HG03280 (cell line): ENCODE results near the gene GTPBP1.

ENCODE experiments used
- ATAC-seq: cut with Tn5 transposase; IDR thresholded peaks from one replicate; pipeline ENCODE4 v1.9.1; 2021; ENCODE audit warnings: mild to moderate bottlenecking, moderate library complexity; ENCODE audit not compliant: unreplicated experiment

The GTPBP1 gene

DNA sequence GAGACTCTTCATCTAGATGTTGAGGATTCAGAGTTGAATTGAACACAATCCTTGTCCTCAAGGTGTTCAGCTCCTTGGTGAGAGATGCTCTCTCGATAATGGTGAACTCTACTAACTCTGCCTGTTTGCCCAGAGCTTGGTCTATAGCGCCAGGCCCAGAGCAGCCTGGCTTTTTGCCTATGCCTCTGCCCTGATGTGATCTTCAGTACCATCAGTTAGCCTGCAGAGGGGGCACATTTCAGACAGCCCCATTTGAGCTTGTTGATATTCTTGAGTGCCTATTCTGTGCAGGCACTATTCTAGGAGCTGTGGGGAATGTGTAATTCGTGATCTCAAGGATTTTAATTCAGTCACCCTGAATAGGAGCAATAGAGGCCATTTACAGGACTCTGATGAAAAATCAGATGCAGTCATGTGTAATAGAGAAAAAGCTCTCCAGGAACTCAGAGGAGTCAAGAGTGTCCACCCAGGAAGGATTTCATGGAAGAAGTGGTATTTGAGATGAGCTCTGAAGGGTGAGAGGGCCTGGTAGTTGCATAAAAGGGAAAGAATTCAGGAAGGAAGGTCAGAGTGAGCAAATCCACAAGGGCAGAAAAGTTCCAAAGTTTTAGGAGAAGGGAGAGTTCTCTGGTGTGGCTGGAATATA is 19.3 kb downstream of the GTPBP1 start:
- ATAC-seq, result no peak

DNA sequence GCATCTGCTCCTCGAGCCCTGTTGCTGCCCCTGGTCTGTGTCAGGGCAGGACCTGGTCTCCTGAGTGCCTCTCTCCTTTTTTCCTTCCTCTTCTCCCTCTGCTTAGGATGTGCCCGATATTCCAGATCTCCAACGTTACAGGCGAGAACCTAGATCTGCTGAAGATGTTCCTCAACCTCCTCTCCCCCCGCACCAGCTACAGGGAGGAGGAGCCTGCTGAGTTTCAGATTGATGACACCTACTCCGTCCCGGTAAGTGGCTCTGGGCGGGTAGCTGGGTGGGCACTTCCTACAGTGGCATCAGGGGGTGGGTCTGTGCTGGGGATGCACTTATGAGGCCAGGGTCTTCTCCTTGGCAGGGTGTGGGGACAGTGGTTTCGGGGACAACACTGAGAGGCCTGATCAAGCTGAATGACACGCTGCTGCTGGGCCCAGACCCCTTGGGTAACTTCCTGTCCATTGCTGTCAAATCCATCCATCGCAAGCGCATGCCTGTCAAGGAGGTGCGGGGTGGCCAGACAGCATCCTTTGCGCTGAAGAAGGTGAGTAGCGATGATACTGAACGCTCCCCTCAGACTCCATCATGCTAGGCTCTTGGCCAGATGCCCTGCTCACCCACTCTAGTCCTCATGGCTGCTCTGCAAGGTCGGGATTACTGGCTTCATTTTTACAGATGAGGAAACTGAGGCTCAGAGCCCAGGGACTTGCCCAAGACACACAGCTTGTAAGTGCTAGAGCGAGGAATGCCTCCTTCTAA is 20.3 kb downstream of the GTPBP1 start:
- ATAC-seq, result no peak

DNA sequence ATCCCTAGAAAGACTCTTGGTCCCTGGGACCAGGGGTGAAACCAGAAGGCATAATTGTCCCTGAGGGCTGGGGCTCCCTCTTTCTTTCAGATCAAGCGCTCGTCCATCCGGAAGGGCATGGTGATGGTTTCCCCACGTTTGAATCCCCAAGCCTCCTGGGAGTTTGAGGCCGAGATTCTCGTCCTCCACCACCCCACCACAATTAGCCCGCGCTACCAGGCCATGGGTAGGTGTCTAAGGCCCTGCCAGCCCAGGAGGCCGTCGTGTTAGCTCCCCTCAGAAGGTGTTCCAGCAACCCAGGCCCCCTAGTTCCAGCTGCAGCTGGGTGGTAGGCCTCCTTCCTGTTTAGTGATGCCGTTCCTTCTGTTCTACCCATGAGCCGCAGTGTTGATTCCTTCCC is 21.4 kb downstream of the GTPBP1 start:
- ATAC-seq, result no peak

DNA sequence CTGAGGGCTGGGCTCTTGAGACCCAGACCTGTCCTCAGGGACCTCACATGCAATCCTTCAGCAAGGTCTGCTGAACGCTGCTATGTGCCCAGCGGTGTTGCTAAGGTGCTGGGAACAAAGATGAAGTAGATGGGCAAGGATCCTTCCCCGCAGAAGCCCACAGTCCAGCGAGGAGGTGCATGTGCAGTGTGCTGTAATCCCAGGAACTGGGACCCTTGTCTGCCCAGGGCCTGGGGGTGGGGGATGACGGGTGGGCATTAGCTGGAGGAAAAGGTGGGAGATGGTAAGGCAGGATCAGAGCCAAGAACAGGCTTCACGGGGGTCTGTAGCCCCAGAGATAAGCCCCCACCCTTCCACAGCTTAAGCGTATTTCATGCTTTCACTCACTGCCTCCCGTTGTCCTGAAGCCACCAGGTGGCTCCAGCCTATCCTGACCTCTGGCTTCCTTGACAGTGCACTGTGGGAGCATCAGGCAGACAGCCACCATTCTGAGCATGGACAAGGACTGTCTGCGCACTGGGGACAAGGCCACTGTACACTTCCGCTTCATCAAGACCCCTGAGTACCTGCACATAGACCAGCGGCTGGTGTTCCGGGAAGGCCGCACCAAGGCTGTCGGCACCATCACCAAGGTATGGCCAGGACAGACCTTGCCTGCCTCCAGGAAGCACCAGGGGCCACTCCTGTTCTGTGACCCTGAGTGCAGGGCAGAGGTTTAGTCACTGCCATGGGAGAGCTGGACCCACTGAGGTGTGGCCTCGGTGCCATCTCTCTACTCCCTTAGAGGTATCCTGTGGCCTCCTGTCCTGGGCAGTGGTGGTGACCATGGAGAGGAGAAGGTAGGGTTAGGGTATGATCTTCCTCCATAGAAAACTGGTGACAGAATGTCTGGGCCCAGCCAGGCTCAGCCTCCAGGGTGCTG is 22.0 kb downstream of the GTPBP1 start:
- no peak for ATAC-seq

DNA sequence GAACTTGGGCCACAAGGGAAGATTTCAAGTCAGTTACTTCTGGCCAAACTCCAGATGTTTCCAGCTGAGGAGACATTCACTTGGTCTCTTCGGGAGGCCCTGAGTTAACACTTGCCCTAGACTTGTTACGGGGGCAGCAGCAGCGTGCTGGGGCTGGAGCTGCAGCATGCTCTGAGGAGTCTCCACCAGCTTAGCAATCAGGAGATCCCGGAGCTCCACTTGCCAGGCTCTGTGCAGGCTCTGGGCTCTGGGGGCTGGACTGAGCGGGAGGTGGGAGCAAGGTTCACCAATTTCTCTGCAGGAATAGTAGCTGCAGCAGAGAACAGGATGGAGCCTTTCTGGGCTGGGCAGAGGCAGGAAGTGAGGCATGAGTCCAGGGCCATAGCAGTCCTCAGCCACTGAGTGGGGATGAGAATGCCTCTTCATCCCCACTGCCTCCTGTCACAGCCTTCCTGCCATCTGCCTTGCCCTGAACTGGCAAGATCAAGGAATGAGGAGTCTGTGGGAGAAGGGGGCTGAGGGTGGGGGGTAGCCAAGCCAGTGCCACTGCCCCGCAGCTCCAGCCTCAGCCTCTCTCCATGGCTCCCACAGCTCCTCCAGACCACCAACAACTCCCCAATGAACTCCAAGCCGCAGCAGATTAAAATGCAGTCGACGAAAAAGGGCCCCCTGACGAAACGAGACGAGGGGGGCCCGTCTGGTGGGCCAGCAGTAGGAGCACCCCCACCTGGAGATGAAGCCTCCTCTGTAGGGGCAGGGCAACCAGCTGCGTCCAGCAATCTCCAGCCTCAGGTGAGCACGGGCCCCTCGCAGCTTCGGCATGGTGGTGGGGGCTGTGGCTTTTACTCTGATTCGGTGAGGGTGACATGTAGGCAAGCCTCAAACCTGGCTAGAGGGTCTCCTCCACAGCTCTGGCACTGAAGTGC is 23.4 kb downstream of the GTPBP1 start:
- ATAC-seq, result no peak

DNA sequence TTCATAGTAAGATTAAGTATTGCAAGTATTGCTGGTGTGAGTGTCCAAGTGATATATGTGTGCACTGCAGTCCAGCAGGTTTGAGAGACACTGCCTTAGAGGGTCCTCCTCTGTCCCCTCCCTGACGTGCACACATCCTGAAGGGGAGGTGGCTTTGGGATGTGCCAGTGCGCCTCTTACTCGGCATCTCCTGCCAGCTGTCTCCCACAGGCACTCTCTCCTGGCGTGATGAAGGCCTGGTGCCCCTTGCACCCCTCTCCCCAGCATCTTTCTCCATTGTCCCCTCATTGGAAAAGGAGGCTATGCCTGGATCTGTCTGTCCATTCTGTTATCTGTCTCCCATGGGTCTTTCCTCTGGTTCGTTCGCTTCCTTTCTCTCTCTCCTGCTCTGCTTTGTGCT is 24.2 kb downstream of the GTPBP1 start:
- ATAC-seq, result no peak

DNA sequence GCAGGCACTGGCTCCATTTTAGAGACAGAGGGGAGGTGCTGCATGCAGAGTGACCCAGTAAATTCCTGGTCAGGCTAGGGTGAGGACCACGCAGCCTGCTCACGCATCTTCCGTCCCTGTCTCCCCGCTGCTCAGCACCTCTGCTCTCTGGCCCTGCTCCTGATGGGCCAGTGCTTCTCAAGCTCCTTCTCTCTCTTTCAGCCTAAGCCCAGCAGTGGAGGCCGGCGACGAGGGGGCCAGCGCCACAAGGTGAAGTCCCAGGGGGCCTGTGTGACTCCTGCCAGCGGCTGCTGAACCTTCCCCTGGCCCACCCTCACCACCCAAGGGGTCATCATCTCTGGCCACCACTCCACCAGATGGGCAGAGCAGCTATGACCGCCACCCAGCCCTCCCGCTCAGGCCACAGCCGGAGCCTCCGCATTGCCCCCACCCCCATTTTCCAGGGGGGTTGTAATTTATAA is 24.7 kb downstream of the GTPBP1 start:
- ATAC-seq, result no peak

DNA sequence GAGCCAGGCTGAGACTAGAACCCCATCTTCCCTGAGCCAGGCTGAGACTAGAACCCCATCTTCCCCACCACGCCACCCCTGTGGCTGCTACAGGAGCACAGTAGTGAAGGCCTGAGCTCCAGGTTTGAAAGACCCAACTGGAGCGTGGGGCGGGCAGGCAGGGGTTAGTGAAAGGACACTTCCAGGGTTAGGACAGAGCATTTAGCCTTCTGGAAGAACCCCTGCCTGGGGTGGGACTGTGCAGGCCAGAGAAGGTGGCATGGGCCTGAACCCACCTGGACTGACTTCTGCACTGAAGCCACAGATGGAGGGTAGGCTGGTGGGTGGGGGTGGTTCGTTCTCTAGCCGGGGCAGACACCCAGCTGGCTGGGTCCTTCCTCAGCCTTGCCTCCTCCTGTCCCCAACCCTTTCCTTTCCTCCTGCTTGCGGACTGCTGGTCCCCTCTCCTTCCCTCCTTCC is 26.0 kb downstream of the GTPBP1 start:
- ATAC-seq, result no peak

DNA sequence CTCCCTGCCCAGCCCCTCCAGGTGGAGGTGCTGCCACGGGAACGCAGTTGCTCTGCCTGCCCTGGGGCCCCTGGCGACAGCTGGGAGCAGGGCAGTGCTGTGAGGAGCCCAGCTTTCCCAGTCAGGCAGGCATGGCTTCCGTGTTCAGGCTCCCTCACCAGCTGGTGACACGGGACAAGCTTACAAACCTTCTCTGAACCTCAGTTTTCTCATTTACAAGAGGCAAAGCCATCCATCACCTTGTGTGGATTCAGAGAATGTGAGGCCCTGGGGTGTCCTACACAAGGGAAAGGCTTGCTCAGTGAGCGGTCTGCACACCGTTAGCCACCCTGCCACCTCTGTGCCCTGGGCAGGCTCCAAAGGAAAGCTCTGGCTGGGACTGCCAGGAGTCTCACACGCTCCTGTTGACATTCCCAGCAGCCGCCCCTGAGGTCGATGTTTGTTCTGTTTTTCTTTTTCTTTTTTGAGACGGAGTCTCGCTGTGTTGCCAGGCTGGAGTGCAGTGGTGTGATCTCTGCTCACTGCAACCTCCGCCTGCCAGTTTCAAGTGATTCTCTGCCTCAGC is 26.6 kb downstream of the GTPBP1 start:
- ATAC-seq, result no peak

DNA sequence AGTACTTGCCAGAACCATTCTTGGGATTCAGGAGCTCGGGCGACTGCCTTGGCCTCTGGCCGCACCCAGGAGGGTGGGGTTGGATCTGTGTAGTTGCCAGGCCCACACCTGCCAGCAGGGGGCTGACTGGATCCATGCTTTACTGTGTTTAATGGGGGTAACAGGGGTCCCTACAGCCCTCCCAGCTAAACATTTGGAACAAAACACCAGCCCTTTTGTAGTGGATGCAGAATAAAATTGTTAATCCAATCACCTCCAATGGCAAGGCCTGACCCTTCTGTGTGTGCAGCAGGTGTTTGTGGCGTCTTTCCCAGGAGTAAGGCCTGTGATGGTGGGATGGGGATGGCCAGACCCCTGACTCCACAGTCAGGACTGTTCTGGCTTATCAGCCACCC is 27.6 kb downstream of the GTPBP1 start:
- no peak for ATAC-seq

DNA sequence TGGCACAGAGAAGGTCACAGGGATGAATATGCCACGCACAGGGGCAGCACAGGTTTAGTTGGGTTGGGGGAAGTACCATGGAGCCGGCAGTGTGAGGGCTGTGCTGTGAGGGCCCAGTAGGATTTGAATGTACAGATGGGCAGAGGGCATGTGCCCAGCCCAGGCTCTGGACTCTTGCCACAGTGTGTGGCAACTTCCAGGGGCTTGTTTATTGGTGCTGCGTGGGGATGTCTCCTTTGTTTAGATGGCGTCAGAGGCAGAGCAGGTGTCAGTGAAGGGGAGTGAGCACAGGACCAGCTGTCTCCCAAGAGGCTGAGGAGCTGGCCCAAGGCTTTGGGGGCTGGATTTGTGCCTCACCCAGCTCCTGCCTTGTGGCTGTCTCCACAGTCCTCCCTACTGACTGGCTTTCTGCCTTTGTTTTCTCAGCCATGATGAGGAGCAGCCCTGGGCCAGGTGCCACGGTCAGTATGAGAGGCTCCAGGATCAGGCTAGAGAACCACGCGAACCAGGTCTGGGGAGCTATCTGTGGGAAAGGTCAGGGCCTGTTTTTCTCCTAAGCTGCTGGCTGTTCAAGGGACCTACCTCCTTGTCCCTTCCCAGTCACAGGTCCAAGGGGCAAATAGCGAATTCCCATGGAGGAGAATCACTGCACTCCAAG is 28.1 kb downstream of the GTPBP1 start:
- no peak for ATAC-seq

DNA sequence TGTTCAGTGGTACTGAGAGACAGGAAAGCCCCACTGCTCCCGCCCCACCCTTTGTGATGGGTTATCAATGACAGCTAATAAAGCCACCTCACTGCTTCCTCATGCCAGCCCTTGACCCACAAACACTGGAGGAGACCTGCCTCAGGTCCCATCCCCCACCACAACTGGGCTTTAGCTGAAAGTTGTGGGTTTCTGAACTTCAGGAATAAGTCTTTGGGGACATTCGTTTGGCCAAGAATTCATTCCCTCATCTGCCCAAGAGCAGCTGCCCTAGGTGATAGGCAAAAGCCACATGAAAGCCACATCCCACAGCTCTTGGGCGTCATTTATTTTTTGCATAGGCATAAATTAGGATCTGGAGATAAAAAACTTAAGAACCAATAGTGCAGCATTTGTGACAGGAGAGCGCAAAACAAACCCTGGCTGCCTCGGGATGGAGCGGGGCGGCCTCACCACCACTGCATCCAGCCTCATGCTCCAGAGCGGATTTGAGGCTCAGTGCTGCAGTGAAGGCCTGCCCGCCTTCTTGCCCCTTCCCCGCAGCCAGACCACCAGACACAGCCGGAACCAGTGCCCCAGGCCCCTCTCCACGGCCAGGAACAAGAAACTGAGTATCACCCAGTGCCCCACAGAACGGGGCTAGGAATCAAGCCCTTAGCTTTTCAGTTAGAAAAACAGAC is 28.8 kb downstream of the GTPBP1 start:
- ATAC-seq, result no peak

DNA sequence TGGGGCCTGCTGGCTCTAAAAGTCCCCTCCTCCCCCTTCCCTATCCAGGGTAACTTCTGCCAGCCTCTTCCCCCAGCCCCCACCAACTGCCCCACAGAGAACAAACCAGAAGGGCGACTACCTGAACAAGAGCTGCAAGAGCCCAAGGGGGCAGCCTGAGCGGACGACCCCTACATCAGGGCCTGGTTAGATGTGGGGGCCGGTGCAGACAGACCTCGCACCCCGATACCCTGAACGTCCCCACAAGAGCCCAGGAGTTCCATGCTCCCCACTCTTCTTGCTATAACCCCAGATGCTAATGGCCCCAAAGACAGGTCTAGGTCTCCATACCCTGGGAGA is 29.4 kb downstream of the GTPBP1 start:
- ATAC-seq, result no peak

DNA sequence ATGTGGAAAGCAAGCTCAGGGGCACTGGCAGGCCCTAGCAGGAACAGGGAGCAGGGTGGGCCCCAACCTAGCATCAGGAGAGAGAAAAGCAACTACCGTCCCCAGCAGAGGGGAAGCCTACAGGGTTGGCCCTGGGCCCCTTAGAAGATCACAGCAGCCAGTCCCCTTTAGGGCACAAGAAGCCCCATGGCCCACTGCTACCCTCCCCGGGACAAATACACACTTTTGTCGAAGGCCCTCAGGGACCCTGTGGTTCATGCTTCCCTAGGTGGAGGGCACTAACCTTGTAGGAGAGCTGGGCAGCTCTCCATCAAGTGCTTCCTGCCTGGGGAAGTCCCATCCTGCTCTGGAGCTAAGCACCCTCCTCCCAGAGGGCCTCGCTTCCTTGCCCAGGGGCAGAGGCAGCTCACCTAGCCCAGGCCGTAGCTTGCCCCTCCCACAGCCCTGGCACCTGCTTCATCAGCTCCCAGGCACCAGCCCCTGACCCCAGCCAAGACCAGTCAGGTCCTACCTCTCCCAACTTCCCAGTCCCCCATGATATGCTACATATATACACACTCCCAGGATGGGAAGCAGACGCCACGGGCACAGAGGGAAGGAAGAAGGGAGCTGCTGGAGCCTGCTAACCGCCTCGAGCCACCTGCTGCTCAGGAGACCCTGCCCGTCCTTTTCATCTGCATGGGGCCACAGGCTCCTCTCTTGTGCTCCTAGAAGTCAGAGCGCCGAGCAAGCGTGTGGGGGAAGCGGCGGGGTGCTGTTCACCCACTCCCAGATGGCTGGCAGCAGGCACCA is 29.9 kb downstream of the GTPBP1 start:
- ATAC-seq, result no peak

DNA sequence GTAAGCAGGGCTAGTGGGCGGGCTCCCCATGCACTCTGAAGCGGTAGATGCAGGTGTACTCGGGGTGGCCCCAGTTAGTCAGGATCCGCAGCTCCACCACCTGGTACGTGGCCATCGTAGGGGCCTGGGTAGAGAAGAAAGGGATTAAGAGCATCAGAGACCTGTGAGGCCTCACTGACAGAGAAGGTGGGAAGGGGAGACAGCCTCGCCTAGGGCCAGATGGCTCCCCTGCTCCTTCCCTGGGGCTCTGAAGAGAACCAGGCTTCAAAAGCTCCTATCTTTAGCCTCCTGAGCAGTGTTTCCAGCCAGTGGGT is 30.5 kb downstream of the GTPBP1 start:
- no peak for ATAC-seq

DNA sequence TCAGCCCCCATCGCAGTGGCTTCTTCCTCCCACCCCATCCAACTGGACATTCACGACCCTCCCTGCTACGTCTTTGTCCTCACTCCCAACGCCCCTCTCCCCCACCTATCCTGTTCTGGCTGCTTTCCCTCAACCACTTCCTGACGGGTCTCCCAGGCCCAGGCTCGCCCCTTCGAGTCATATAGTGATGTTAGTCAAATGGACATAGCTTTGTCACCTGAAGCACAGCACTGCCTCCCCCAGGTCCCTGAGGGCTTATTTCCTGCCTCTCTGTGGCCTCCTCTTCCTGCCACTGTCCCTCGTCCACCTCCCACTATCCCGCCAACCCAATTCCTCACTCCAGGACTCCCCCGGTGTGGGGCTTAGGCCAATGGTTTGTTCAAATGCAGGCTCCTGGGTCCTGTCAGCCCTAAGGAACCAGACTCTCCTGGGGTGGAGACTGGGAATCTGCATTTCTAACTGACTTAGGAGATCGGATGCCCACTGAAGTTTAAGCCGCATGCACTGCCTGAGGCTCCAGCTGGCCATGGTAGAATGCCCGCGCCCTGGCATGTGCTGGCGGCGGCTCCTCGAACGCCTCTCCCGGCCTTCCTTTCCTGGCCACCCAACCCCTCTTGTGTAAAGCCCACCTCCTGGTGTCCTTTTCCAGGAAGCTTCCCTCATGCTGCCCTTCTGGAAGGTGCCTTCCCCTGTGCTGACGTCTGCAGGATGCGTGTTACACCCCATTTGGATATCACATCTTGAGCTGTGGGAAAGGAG is 31.7 kb downstream of the GTPBP1 start:
- ATAC-seq, result no peak

DNA sequence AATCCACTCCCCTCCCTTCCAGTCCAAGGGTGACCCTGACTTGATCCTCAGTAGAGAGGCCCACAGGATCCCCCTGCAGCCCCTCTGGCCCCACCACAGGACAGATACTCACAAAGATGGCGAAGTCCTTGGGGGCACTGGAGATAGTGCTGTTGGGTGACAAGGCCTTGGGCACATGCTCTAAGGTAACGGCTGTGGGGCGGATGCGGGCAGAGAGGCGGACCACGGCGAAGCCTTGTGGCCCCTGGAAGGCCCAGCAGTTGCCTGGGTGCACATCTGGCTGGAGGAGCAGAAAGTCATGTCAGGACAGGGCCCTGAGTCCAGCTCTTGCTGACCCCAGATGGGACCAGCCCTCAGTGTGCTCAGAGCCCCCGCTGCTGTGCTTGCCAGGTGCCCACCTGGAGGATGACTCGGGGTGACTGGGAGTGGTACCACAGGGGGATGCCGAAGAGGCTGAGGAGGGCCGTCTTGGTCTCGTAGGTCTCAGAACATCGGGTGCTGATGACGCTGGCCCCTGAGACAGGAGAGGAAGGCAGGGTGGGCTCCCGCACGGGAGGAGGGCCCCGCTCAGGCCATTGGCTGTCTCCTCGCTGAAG is 32.8 kb downstream of the GTPBP1 start:
- no peak for ATAC-seq
